ENCODE measurements around the gene CRABP1.
A peak's percentile ranks its signal among the peaks of the same experiment; 100 is the strongest.

CRABP1 gene

DNA sequence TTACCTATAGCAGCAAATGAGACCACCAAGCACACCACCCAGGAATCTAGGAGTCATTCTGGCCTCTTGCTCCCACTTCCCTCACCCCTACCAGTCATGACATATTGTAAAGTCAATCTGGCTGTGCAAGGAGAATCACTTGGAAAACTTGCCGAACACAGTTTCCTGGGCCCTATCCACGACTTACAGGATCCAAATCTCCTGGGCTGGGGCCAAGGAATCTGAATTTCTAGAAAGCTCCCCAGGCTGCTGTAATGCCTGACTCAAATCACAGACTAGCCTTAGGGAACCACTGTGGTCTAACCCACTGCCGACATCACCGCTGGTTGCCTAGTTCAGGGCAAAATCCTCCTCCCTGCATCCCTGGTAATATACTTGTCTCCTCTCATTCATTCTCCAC, 4.2 kb upstream of the CRABP1 start:
- Histone ChIP-seq H3K18ac (ENCODE audit: low read length) (no peak overlapping the region), H2BK12ac (ENCODE audit: low read length) (no peak overlapping the region), H3K27ac (ENCODE audit: low read depth, low read length) (no peak overlapping the region), H4K91ac (ENCODE audit: low read depth, low read length) (no peak overlapping the region), H2AFZ (ENCODE audit: insufficient read depth, low read length, poor library complexity) (no peak overlapping the region), H4K12ac (ENCODE audit: low read depth, low read length) (no peak overlapping the region), H3K36me3 (ENCODE audit: control insufficient read depth in 1 of 2, insufficient read depth in 2 of 2, low read length in 2 of 2) (no peaks in the 10 kb centered on the region), H4K8ac (ENCODE audit: low read depth, low read length) (no peak overlapping the region), H2BK120ac (ENCODE audit: insufficient read depth, low read length, poor library complexity) (no peak overlapping the region), H2AK5ac (ENCODE audit: low read length) (no peak overlapping the region), H3K9ac (ENCODE audit: low read length) (no peak overlapping the region), H3K14ac (ENCODE audit: low read length) (no peak overlapping the region), H3K23ac (ENCODE audit: low read length) (no peak overlapping the region), H3K79me1 (ENCODE audit: low read length) (peaks cover 4% of the 10 kb centered on the region), H3K79me2 (ENCODE audit: control insufficient read depth, insufficient read depth, low read length, poor library complexity) (no peaks in the 10 kb centered on the region), H3K4me1 (ENCODE audit: control insufficient read depth in 1 of 2, insufficient read depth in 2 of 2, low read length in 2 of 2) (peaks cover 14 to 17% of the 10 kb centered on the region in 2 experiments), H3K4ac (ENCODE audit: low read depth, low read length) (no peak overlapping the region), H3K9me3 (ENCODE audit: insufficient read depth, low read depth, low read length) (peaks cover 4% of the 10 kb centered on the region), H3K4me3 (ENCODE audit: low read depth, low read length) (no peak overlapping the region), H3K4me2 (ENCODE audit: low read length) (no peak overlapping the region), H3K27me3 (ENCODE audit: insufficient read depth, low read length) (peaks cover 27% of the 10 kb centered on the region), H2BK5ac (ENCODE audit: low read depth, low read length, poor library complexity) (no peak overlapping the region)
- WGBS (ENCODE audit: extremely low coverage, insufficient coverage, insufficient read length) = no CpG with 5 or more reads among the region's 4 CpGs
- no peak for DNase-seq

DNA sequence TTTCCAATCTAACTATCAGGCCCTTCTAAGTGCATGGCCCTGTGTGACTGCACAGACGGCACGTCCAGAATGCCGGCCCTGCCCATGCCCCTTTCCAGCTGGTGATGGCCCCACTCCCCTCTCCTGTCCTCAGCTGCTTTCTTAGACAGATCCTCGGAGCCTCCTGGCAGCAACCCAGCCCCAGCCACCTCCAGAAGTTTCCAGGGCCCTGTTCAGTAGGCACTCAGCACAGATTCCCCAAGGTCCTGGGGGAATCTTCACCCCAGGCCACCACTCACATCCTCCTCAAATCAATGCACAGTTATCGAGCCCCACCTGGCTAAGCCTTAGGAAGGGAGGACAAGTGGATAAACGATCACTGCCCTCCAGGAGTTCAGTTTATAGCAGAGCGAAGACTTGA, 1.4 kb upstream of the CRABP1 start:
- no peak overlapping the region for H3K27ac ChIP-seq (ENCODE audit: low read depth, low read length)
- peaks cover 34% of the 10 kb centered on the region for H3K27me3 ChIP-seq (ENCODE audit: insufficient read depth, low read length)
- no peak overlapping the region for H2AK5ac ChIP-seq (ENCODE audit: low read length)
- no peak for DNase-seq
- H3K18ac ChIP-seq (ENCODE audit: low read length) = no peak overlapping the region
- no peak overlapping the region for H3K4me3 ChIP-seq (ENCODE audit: low read depth, low read length)
- H3K4ac ChIP-seq (ENCODE audit: low read depth, low read length) = no peak overlapping the region
- peaks cover 7% of the 10 kb centered on the region for H3K9me3 ChIP-seq (ENCODE audit: insufficient read depth, low read depth, low read length)
- no peak overlapping the region for H3K14ac ChIP-seq (ENCODE audit: low read length)
- no peak overlapping the region for H2BK120ac ChIP-seq (ENCODE audit: insufficient read depth, low read length, poor library complexity)
- WGBS (ENCODE audit: extremely low coverage, insufficient coverage, insufficient read length) = no CpG with 5 or more reads among the region's 7 CpGs
- H3K23ac ChIP-seq (ENCODE audit: low read length) = no peak overlapping the region
- H3K4me1 ChIP-seq (ENCODE audit: control insufficient read depth in 1 of 2, insufficient read depth in 2 of 2, low read length in 2 of 2) = peaks cover 5 to 10% of the 10 kb centered on the region in 2 experiments
- H2BK5ac ChIP-seq (ENCODE audit: low read depth, low read length, poor library complexity) = no peak overlapping the region
- no peak overlapping the region for H3K4me2 ChIP-seq (ENCODE audit: low read length)
- no peaks in the 10 kb centered on the region for H3K79me1 ChIP-seq (ENCODE audit: low read length)
- H3K9ac ChIP-seq (ENCODE audit: low read length) = no peak overlapping the region
- no peak overlapping the region for H4K8ac ChIP-seq (ENCODE audit: low read depth, low read length)
- H3K36me3 ChIP-seq (ENCODE audit: control insufficient read depth in 1 of 2, insufficient read depth in 2 of 2, low read length in 2 of 2) = no peaks in the 10 kb centered on the region
- H2AFZ ChIP-seq (ENCODE audit: insufficient read depth, low read length, poor library complexity) = no peak overlapping the region
- no peak overlapping the region for H4K12ac ChIP-seq (ENCODE audit: low read depth, low read length)
- no peak overlapping the region for H4K91ac ChIP-seq (ENCODE audit: low read depth, low read length)
- H2BK12ac ChIP-seq (ENCODE audit: low read length) = no peak overlapping the region
- H3K79me2 ChIP-seq (ENCODE audit: control insufficient read depth, insufficient read depth, low read length, poor library complexity) = no peaks in the 10 kb centered on the region

DNA sequence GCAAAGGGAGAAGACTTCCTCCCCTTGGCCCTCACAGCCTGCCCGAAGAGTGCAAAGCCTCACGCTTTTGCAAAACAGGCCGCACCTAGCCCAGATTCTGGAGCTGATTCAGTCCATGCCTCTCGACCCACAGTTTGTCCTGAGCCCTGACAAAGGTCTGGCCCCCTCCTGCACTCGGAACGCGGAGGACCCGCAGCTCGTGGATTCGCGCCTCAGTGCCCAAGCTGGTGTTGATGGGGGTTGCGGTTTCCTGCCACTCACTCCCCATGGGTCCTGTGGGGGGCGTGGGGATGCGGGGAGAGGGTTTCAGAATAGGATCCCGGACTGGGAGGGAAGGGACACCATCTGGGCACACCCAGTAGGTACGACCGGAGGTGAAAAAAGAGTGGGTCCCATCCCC, 594 bp upstream of the CRABP1 start:
- Histone ChIP-seq H4K91ac (ENCODE audit: low read depth, low read length) (no peak overlapping the region), H3K27ac (ENCODE audit: low read depth, low read length) (no peak overlapping the region), H3K9me3 (ENCODE audit: insufficient read depth, low read depth, low read length) (peaks cover 4% of the 10 kb centered on the region), H3K4me3 (ENCODE audit: low read depth, low read length) (no peak overlapping the region), H3K14ac (ENCODE audit: low read length) (no peak overlapping the region), H2BK12ac (ENCODE audit: low read length) (no peak overlapping the region), H3K79me1 (ENCODE audit: low read length) (no peaks in the 10 kb centered on the region), H3K4ac (ENCODE audit: low read depth, low read length) (no peak overlapping the region), H2AK5ac (ENCODE audit: low read length) (no peak overlapping the region), H3K9ac (ENCODE audit: low read length) (no peak overlapping the region), H3K23ac (ENCODE audit: low read length) (no peak overlapping the region), H3K4me2 (ENCODE audit: low read length) (no peak overlapping the region), H2AFZ (ENCODE audit: insufficient read depth, low read length, poor library complexity) (no peak overlapping the region), H4K12ac (ENCODE audit: low read depth, low read length) (no peak overlapping the region), H4K8ac (ENCODE audit: low read depth, low read length) (no peak overlapping the region), H3K18ac (ENCODE audit: low read length) (no peak overlapping the region), H2BK120ac (ENCODE audit: insufficient read depth, low read length, poor library complexity) (no peak overlapping the region), H2BK5ac (ENCODE audit: low read depth, low read length, poor library complexity) (no peak overlapping the region), H3K27me3 (ENCODE audit: insufficient read depth, low read length) (peaks cover 34% of the 10 kb centered on the region), H3K4me1 (ENCODE audit: control insufficient read depth in 1 of 2, insufficient read depth in 2 of 2, low read length in 2 of 2) (peaks cover 5 to 10% of the 10 kb centered on the region in 2 experiments), H3K79me2 (ENCODE audit: control insufficient read depth, insufficient read depth, low read length, poor library complexity) (no peaks in the 10 kb centered on the region), H3K36me3 (ENCODE audit: control insufficient read depth in 1 of 2, insufficient read depth in 2 of 2, low read length in 2 of 2) (no peaks in the 10 kb centered on the region)
- DNase-seq = no peak
- WGBS (ENCODE audit: extremely low coverage, insufficient coverage, insufficient read length) = no CpG with 5 or more reads among the region's 17 CpGs

DNA sequence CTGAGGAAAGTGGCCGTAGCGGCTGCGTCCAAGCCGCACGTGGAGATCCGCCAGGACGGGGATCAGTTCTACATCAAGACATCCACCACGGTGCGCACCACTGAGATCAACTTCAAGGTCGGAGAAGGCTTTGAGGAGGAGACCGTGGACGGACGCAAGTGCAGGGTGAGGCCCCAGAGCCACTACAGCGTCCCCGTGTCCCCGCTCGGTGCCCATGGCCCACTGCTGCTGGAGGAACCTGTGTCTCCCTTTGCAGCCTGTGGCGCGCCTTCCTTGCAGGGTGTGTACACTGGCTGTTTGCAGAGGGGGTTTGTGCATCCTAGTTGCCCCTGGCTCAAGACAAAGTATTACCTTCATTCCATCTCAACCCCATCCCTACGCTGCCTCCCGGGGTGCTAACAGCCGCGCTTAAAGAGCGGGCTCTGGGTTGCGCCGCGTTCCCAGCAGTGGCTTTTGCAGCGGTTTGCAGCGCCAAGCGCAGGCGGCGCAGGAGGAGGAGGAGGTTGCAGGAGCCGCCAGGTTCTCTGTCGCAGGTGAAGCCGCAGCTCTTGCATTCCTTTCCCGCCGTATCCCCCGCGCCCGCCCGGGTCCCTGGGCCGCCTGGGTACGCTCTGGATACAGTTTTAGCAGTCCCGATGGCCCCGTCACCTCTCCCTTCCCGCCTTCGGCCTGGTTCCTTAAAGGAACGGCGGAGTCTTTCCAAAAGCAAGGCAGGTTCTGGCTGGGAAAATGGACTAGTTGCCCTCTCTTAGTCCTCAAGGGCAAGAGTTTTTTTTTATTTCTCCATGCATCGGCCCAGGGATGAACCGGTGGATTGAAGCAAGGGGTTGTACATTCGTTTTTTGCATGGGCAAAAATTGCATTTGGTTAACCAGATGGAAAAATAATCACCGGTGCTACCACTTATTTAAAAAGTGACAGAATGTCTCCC, 1.2 kb downstream of the CRABP1 start:
- Histone ChIP-seq H3K79me2 (ENCODE audit: control insufficient read depth, insufficient read depth, low read length, poor library complexity) (no peaks in the 10 kb centered on the region), H3K9ac (ENCODE audit: low read length) (no peak overlapping the region), H2AK5ac (ENCODE audit: low read length) (no peak overlapping the region), H2BK5ac (ENCODE audit: low read depth, low read length, poor library complexity) (no peak overlapping the region), H3K4me2 (ENCODE audit: low read length) (peak overlapping the region; percentile 58), H3K27me3 (ENCODE audit: insufficient read depth, low read length) (peaks cover 32% of the 10 kb centered on the region), H3K4ac (ENCODE audit: low read depth, low read length) (no peak overlapping the region), H3K36me3 (ENCODE audit: control insufficient read depth in 1 of 2, insufficient read depth in 2 of 2, low read length in 2 of 2) (no peaks in the 10 kb centered on the region), H2BK12ac (ENCODE audit: low read length) (no peak overlapping the region), H3K14ac (ENCODE audit: low read length) (no peak overlapping the region), H3K4me3 (ENCODE audit: low read depth, low read length) (no peak overlapping the region), H2BK120ac (ENCODE audit: insufficient read depth, low read length, poor library complexity) (no peak overlapping the region), H3K23ac (ENCODE audit: low read length) (no peak overlapping the region), H3K27ac (ENCODE audit: low read depth, low read length) (no peak overlapping the region), H3K4me1 (ENCODE audit: control insufficient read depth in 1 of 2, insufficient read depth in 2 of 2, low read length in 2 of 2) (peaks cover 5 to 12% of the 10 kb centered on the region in 2 experiments), H3K18ac (ENCODE audit: low read length) (no peak overlapping the region), H4K12ac (ENCODE audit: low read depth, low read length) (no peak overlapping the region), H4K91ac (ENCODE audit: low read depth, low read length) (no peak overlapping the region), H4K8ac (ENCODE audit: low read depth, low read length) (no peak overlapping the region), H3K79me1 (ENCODE audit: low read length) (no peaks in the 10 kb centered on the region), H3K9me3 (ENCODE audit: insufficient read depth, low read depth, low read length) (peaks cover 3% of the 10 kb centered on the region), H2AFZ (ENCODE audit: insufficient read depth, low read length, poor library complexity) (no peak overlapping the region)
- DNase-seq = no peak
- WGBS (ENCODE audit: extremely low coverage, insufficient coverage, insufficient read length) = no CpG with 5 or more reads among the region's 53 CpGs
